H9 (cell line): ENCODE data around the gene ZBTB12. TPM values are rescaled to one million over a fixed set of nuclear protein-coding genes. Genes with fewer than 3 reads are reported as not detected.

Experiments
- DNase-seq: peaks from one replicate; pipeline ENCODE4 v3.0.0-alpha.2; 2017
- H2AFZ ChIP-seq: one replicate; pipeline ENCODE4 v1.6.1; 2013; ENCODE audit warnings: mild to moderate bottlenecking, low read length, control low read depth, moderate library complexity
- H2AK5ac ChIP-seq: 2 replicates; pipeline ENCODE4 v1.6.1; 2013; ENCODE audit warnings: low read length, control low read depth, mixed read lengths; ENCODE audit not compliant: insufficient read length
- H2BK120ac ChIP-seq: one replicate; pipeline ENCODE4 v1.6.1; 2013; ENCODE audit warnings: low read depth, mild to moderate bottlenecking, low read length, control low read depth, inconsistent platforms; ENCODE audit not compliant: poor library complexity, severe bottlenecking
- H2BK12ac ChIP-seq: 2 replicates; pipeline ENCODE4 v1.6.1; 2013; ENCODE audit warnings: low read length, control low read depth, mixed read lengths, low read depth; ENCODE audit not compliant: insufficient read length
- H2BK15ac ChIP-seq: 2 replicates; pipeline ENCODE4 v1.6.1; 2013; ENCODE audit warnings: low read depth, low read length, control low read depth
- H2BK20ac ChIP-seq: one replicate; pipeline ENCODE4 v1.6.1; 2013; ENCODE audit warnings: low read depth, mild to moderate bottlenecking, low read length, control low read depth, inconsistent platforms; ENCODE audit not compliant: poor library complexity, severe bottlenecking
- H2BK5ac ChIP-seq: 2 replicates; pipeline ENCODE4 v1.6.1; 2013; ENCODE audit warnings: low read length, control low read depth, mixed read lengths; ENCODE audit not compliant: insufficient read length
- H3K14ac ChIP-seq: 2 replicates; pipeline ENCODE4 v1.6.1; 2013; ENCODE audit warnings: low read length, control low read depth; ENCODE audit not compliant: insufficient read depth
- H3K18ac ChIP-seq: 2 replicates; pipeline ENCODE4 v1.6.1; 2013; ENCODE audit warnings: low read depth, mild to moderate bottlenecking, mixed read lengths, low read length, control low read depth; ENCODE audit not compliant: insufficient read length
- H3K23ac ChIP-seq: 2 replicates; pipeline ENCODE4 v1.6.1; 2013; ENCODE audit warnings: low read length, control low read depth, mixed read lengths, low read depth; ENCODE audit not compliant: insufficient read length
- H3K23me2 ChIP-seq: 2 replicates; pipeline ENCODE4 v1.6.1; 2013; ENCODE audit warnings: low read depth, mild to moderate bottlenecking, mixed read lengths, low read length, control low read depth; ENCODE audit not compliant: insufficient read length, poor library complexity, severe bottlenecking
- H3K27ac ChIP-seq: 2 replicates; pipeline ENCODE4 v1.5.1; 2013; ENCODE audit warnings: low read length, control low read depth, mixed read lengths, low read depth; ENCODE audit not compliant: insufficient read length
- H3K27me3 ChIP-seq: 2 replicates; pipeline ENCODE4 v1.6.1; 2013; ENCODE audit warnings: low read length, control low read depth, inconsistent platforms; ENCODE audit not compliant: insufficient read depth
- H3K4ac ChIP-seq: 2 replicates; pipeline ENCODE4 v1.6.1; 2013; ENCODE audit warnings: low read depth, mild to moderate bottlenecking, control low read depth, inconsistent platforms, low read length, moderate library complexity
- H3K4me1 ChIP-seq: 2 replicates; pipeline ENCODE4 v1.6.1; 2013; ENCODE audit warnings: low read length, control low read depth, inconsistent platforms; ENCODE audit not compliant: insufficient read depth
- H3K4me2 ChIP-seq: 2 replicates; pipeline ENCODE4 v1.6.1; 2013; ENCODE audit warnings: low read length, control low read depth, mixed read lengths; ENCODE audit not compliant: insufficient read length, insufficient read depth
- H3K56ac ChIP-seq: 2 replicates; pipeline ENCODE4 v1.6.1; 2013; ENCODE audit warnings: low read depth, mild to moderate bottlenecking, mixed read lengths, low read length, control low read depth; ENCODE audit not compliant: insufficient read length
- H3K79me1 ChIP-seq: 2 replicates; pipeline ENCODE4 v1.6.1; 2013; ENCODE audit warnings: low read depth, mild to moderate bottlenecking, moderate library complexity, low read length, control low read depth, inconsistent platforms; ENCODE audit not compliant: insufficient read depth, poor library complexity, severe bottlenecking
- H3K79me2 ChIP-seq: 2 replicates; pipeline ENCODE4 v1.6.1; 2013; ENCODE audit warnings: low read length, control low read depth, inconsistent platforms; ENCODE audit not compliant: insufficient read depth
- H3K9ac ChIP-seq: 2 replicates; pipeline ENCODE4 v1.6.1; 2013; ENCODE audit warnings: low read length, control low read depth, mixed read lengths; ENCODE audit not compliant: insufficient read length; ENCODE audit errors: extremely low read depth
- H3K9me3 ChIP-seq: one replicate; pipeline ENCODE4 v1.6.1; 2013; ENCODE audit warnings: low read depth, low read length, inconsistent platforms; ENCODE audit not compliant: control insufficient read depth
- H3T11ph ChIP-seq: one replicate; pipeline ENCODE4 v1.6.1; 2013; ENCODE audit warnings: mild to moderate bottlenecking, low read length, control low read depth, inconsistent platforms
- H4K20me1 ChIP-seq: one replicate; pipeline ENCODE4 v1.6.1; 2013; ENCODE audit not compliant: control insufficient read depth, insufficient read length, insufficient read depth
- H4K5ac ChIP-seq: 2 replicates; pipeline ENCODE4 v1.6.1; 2013; ENCODE audit warnings: low read depth, mild to moderate bottlenecking, mixed read lengths, low read length, control low read depth; ENCODE audit not compliant: insufficient read length
- H4K8ac ChIP-seq: replicated peaks from 2 replicates; pipeline ENCODE4 v1.6.1; 2013; ENCODE audit warnings: low read length, control low read depth, mixed read lengths, low read depth; ENCODE audit not compliant: insufficient read length
- H4K91ac ChIP-seq: 2 replicates; pipeline ENCODE4 v1.6.1; 2013; ENCODE audit warnings: low read depth, mild to moderate bottlenecking, moderate library complexity, mixed read lengths, low read length, control low read depth; ENCODE audit not compliant: insufficient read length
- H3K27ac Mint-ChIP-seq, 3 experiments: 2 replicates in 2 of 3; 3 replicates in 1 of 3; pipeline ENCODE4 v1.8.0; 2020 to 2021; ENCODE audit warnings: mixed read lengths in 3 of 3, mild to moderate bottlenecking in 1 of 3, moderate library complexity in 1 of 3
- H3K27me3 Mint-ChIP-seq: 2 replicates; pipeline ENCODE4 v1.8.0; 2021; ENCODE audit warnings: low read depth, mild to moderate bottlenecking, moderate library complexity, mixed read lengths
- H3K36me3 Mint-ChIP-seq, 3 experiments: 2 replicates in 2 of 3; 3 replicates in 1 of 3; pipeline ENCODE4 v1.8.0; 2020 to 2021; ENCODE audit warnings: low read depth in 3 of 3, mixed read lengths in 3 of 3; ENCODE audit not compliant: insufficient read depth in 1 of 3
- H3K4me1 Mint-ChIP-seq, 2 experiments: 2 replicates each; pipeline ENCODE4 v1.8.0; 2020; ENCODE audit warnings: mixed read lengths in 2 of 2
- H3K4me3 Mint-ChIP-seq, 2 experiments: 2 replicates in 1 of 2; 3 replicates in 1 of 2; pipeline ENCODE4 v1.8.0; 2020 to 2021; ENCODE audit warnings: mild to moderate bottlenecking in 2 of 2, mixed read lengths in 2 of 2, moderate library complexity in 1 of 2
- H3K9me3 Mint-ChIP-seq, 2 experiments: 2 replicates in 1 of 2; 3 replicates in 1 of 2; pipeline ENCODE4 v1.8.0; 2020; ENCODE audit warnings: mild to moderate bottlenecking in 2 of 2, mixed read lengths in 2 of 2, moderate library complexity in 1 of 2
- WGBS: extraction: QIAGEN DNeasy Blood & Tissue Kit; methylation state at CpG from one replicate; pipeline ENCODE4 v1.1.7; 2013; ENCODE audit warnings: missing lambda C conversion rate, low lambda C conversion rate, mixed read lengths; ENCODE audit not compliant: insufficient read length; ENCODE audit errors: extremely low coverage; 5-methylcytosine and 5-hydroxymethylcytosine counted together
- total RNA-seq: library from RNA; stranded (reverse); gene quantifications from 2 replicates; pipeline ENCODE4 v1.2.1, GENCODE V29; 2021
- TF ChIP-seq, protein P1 (sequence below): fragments of 200-600 bp; sonication (generic); conservative IDR thresholded peaks from 3 replicates; pipeline ENCODE4 v1.8.0; 2021; ENCODE audit warnings: antibody characterized with exemption, mild to moderate bottlenecking

Gene ZBTB12
- total RNA-seq, 1 experiment from 2014 or later = 31.0 TPM

DNA sequence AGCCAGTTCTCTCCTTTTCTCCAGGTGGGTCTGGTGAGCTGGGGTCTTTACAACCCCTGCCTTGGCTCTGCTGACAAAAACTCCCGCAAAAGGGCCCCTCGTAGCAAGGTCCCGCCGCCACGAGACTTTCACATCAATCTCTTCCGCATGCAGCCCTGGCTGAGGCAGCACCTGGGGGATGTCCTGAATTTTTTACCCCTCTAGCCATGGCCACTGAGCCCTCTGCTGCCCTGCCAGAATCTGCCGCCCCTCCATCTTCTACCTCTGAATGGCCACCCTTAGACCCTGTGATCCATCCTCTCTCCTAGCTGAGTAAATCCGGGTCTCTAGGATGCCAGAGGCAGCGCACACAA is 43.2 kb upstream of the ZBTB12 start:
- no peaks in the 10 kb centered on the region for H3K79me1 ChIP-seq
- peaks cover 0 to under 1% (median 0%) of the 10 kb centered on the region in 3 experiments; a peak in 2 of 7 replicates for H3K36me3 Mint-ChIP-seq
- H3K27ac ChIP-seq = no peak overlapping the region
- peaks cover under 1% of the 10 kb centered on the region; the same call in 1 of the 2 replicates for H3K4me1 ChIP-seq
- H3K4ac ChIP-seq = no peak overlapping the region
- no peaks in the 10 kb centered on the region for H3K9me3 Mint-ChIP-seq
- H2AFZ ChIP-seq = no peak overlapping the region
- H2AK5ac ChIP-seq = no peak overlapping the region
- H4K8ac ChIP-seq = no peak overlapping the region
- H3K27me3 ChIP-seq = no peaks in the 10 kb centered on the region
- H3K23me2 ChIP-seq = no peaks in the 10 kb centered on the region
- no peak overlapping the region for H3K4me2 ChIP-seq
- H4K20me1 ChIP-seq = peaks cover 2% of the 10 kb centered on the region
- H2BK120ac ChIP-seq = no peak overlapping the region
- H3K9ac ChIP-seq = no peak overlapping the region
- H2BK12ac ChIP-seq = no peak overlapping the region
- peaks cover 61% of the 10 kb centered on the region for H3K27me3 Mint-ChIP-seq
- no peak overlapping the region for H4K91ac ChIP-seq
- H2BK20ac ChIP-seq = no peak overlapping the region
- H3T11ph ChIP-seq = no peak overlapping the region
- no peak overlapping the region for H4K5ac ChIP-seq
- H3K56ac ChIP-seq = no peak overlapping the region
- H3K79me2 ChIP-seq = no peaks in the 10 kb centered on the region
- H3K4me1 Mint-ChIP-seq = peaks cover 10 to 15% of the 10 kb centered on the region in 2 experiments
- H3K27ac Mint-ChIP-seq = peak overlapping the region in 1 of 3 experiments; percentile 15; a peak in 3 of 7 replicates
- TF ChIP-seq, protein P1, sequence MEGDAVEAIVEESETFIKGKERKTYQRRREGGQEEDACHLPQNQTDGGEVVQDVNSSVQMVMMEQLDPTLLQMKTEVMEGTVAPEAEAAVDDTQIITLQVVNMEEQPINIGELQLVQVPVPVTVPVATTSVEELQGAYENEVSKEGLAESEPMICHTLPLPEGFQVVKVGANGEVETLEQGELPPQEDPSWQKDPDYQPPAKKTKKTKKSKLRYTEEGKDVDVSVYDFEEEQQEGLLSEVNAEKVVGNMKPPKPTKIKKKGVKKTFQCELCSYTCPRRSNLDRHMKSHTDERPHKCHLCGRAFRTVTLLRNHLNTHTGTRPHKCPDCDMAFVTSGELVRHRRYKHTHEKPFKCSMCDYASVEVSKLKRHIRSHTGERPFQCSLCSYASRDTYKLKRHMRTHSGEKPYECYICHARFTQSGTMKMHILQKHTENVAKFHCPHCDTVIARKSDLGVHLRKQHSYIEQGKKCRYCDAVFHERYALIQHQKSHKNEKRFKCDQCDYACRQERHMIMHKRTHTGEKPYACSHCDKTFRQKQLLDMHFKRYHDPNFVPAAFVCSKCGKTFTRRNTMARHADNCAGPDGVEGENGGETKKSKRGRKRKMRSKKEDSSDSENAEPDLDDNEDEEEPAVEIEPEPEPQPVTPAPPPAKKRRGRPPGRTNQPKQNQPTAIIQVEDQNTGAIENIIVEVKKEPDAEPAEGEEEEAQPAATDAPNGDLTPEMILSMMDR = no peak
- H2BK5ac ChIP-seq = no peak overlapping the region
- H3K14ac ChIP-seq = no peak overlapping the region
- DNase-seq = no peak
- H3K4me3 Mint-ChIP-seq = no peak overlapping the region
- WGBS = no CpG with 5 or more reads among the region's 9 CpGs
- H3K23ac ChIP-seq = no peak overlapping the region
- H3K9me3 ChIP-seq = no peaks in the 10 kb centered on the region
- no peak overlapping the region for H2BK15ac ChIP-seq
- no peak overlapping the region for H3K18ac ChIP-seq
